Effector memory CD4-positive, alpha-beta T cell (primary cell): ENCODE measurements around the gene ADM2.
A peak's percentile ranks its signal among the peaks of the same experiment; 100 is the strongest.
"Not testable (repeated sequence)": the region's sequence is repeated elsewhere in the genome, so short reads cannot be mapped to it uniquely, and the experiment has no call there.

Source experiments
- DNase-seq, 3 donors: peaks; one replicate each; pipeline ENCODE4 v3.0.0-alpha.2; 2020
- H3K27ac ChIP-seq: 2 replicates; pipeline ENCODE4 v1.7.0; 2013; ENCODE audit warnings: mild to moderate bottlenecking, low read length, moderate library complexity; ENCODE audit not compliant: insufficient read depth, poor library complexity, severe bottlenecking
- H3K27me3 ChIP-seq: replicated peaks from 2 replicates; pipeline ENCODE4 v1.7.0; 2013; ENCODE audit warnings: mild to moderate bottlenecking, low read length; ENCODE audit not compliant: insufficient read depth, control insufficient read depth, poor library complexity, severe bottlenecking
- H3K36me3 ChIP-seq: 2 replicates; pipeline ENCODE4 v1.7.0; 2013; ENCODE audit warnings: mild to moderate bottlenecking, low read length, moderate library complexity; ENCODE audit not compliant: control insufficient read depth, insufficient read depth
- H3K4me1 ChIP-seq: 2 replicates; pipeline ENCODE4 v1.7.0; 2013; ENCODE audit warnings: low read length, mild to moderate bottlenecking; ENCODE audit not compliant: control insufficient read depth, insufficient read depth, poor library complexity, severe bottlenecking
- H3K4me3 ChIP-seq: 2 replicates; pipeline ENCODE4 v1.7.0; 2013; ENCODE audit warnings: low read length, low read depth, mild to moderate bottlenecking; ENCODE audit not compliant: insufficient read depth, poor library complexity, severe bottlenecking
- H3K9me3 ChIP-seq: 2 replicates; pipeline ENCODE4 v1.7.0; 2013; ENCODE audit warnings: mild to moderate bottlenecking, low read length, moderate library complexity; ENCODE audit not compliant: control insufficient read depth
- total RNA-seq, 3 donors: gene quantifications; one replicate each; lab custom pipeline; 2026; lab: John Stamatoyannopoulos, UW

Gene ADM2
- total RNA-seq: 1.9 to 2.5 (median 1.9) reads per million in 3 donors

GRCh38 chr22:50481440-50482106 is at the start of gene ADM2:
ADM2 (plus strand) TSS chr22:50481543; CDS start chr22:50481848, 305 bp downstream.
- no peak within 1 kb of the TSS for H3K27ac ChIP-seq

GRCh38 chr22:50432131-50432876 is 49.0 kb upstream of the ADM2 start:
- Histone ChIP-seq H3K4me3 (no peak overlapping the region), H3K36me3 (peaks cover 59% of the 10 kb centered on the region), H3K27ac (no peak overlapping the region)

More at GRCh38 chr22:50481440-50482106, at the start of gene ADM2:
- peak; percentile 41 to 60 (median 51) for DNase-seq
- Histone ChIP-seq H3K9me3 (no peaks in the 10 kb centered on the region), H3K4me1 (peaks cover 15% of the 10 kb centered on the region), H3K4me3 (peak within 1 kb of the TSS; percentile 57), H3K36me3 (no peaks in the 10 kb centered on the region), H3K27me3 (no peaks in the 10 kb centered on the region)

GRCh38 chr22:50432877-50433510 is 48.3 kb upstream of the ADM2 start:
- H3K36me3 ChIP-seq: peaks cover 61% of the 10 kb centered on the region
- H3K4me1 ChIP-seq, H3K27me3 ChIP-seq, DNase-seq, H3K27ac ChIP-seq, H3K9me3 ChIP-seq, H3K4me3 ChIP-seq: not testable (repeated sequence)

More at GRCh38 chr22:50432131-50432876, 49.0 kb upstream of the ADM2 start:
- DNase-seq: no peak
- no peaks in the 10 kb centered on the region for H3K27me3 ChIP-seq
- no peaks in the 10 kb centered on the region for H3K9me3 ChIP-seq
- H3K4me1 ChIP-seq: no peaks in the 10 kb centered on the region

GRCh38 chr22:50434849-50435248 is 46.5 kb upstream of the ADM2 start:
- H3K4me1 ChIP-seq: no peaks in the 10 kb centered on the region
- no peak for DNase-seq
- peaks cover 73% of the 10 kb centered on the region for H3K36me3 ChIP-seq
- H3K4me3 ChIP-seq: no peak overlapping the region
- H3K9me3 ChIP-seq: no peaks in the 10 kb centered on the region
- H3K27ac ChIP-seq: no peak overlapping the region
- no peaks in the 10 kb centered on the region for H3K27me3 ChIP-seq

GRCh38 chr22:50435291-50436014 is 45.9 kb upstream of the ADM2 start:
- Histone ChIP-seq H3K27ac (no peak overlapping the region), H3K9me3 (no peaks in the 10 kb centered on the region), H3K27me3 (no peaks in the 10 kb centered on the region), H3K4me1 (no peaks in the 10 kb centered on the region), H3K36me3 (peaks cover 75% of the 10 kb centered on the region), H3K4me3 (no peak overlapping the region)
- DNase-seq: no peak

- Histone ChIP-seq H3K27ac (no peak overlapping the region), H3K36me3 (peaks cover 71% of the 10 kb centered on the region), H3K27me3 (no peaks in the 10 kb centered on the region), H3K9me3 (no peaks in the 10 kb centered on the region), H3K4me3 (no peak overlapping the region), H3K4me1 (no peaks in the 10 kb centered on the region)
- no peak for DNase-seq
These were observed 45.1 kb upstream of the ADM2 start for GRCh38 chr22:50436015-50436830.

- DNase-seq: no peak
- Histone ChIP-seq H3K27me3 (no peaks in the 10 kb centered on the region), H3K36me3 (peaks cover 64% of the 10 kb centered on the region), H3K27ac (no peak overlapping the region), H3K4me1 (no peaks in the 10 kb centered on the region), H3K9me3 (no peaks in the 10 kb centered on the region), H3K4me3 (no peak overlapping the region)
These were observed 44.5 kb upstream of the ADM2 start for GRCh38 chr22:50436841-50437341.

- H3K36me3 ChIP-seq: peaks cover 56% of the 10 kb centered on the region
- no peaks in the 10 kb centered on the region for H3K4me1 ChIP-seq
- no peaks in the 10 kb centered on the region for H3K9me3 ChIP-seq
- H3K27ac ChIP-seq: no peak overlapping the region
- DNase-seq: no peak
- no peaks in the 10 kb centered on the region for H3K27me3 ChIP-seq
- H3K4me3 ChIP-seq: no peak overlapping the region
These were observed 43.6 kb upstream of the ADM2 start for GRCh38 chr22:50437511-50438304.
